NCI-H2081 (cell line): ENCODE measurements around the gene LDB1.

Source experiments
- DNase-seq, 2 experiments: peaks; one replicate each; lab custom pipeline; 2025; lab: John Stamatoyannopoulos, UW

The LDB1 gene, protein sequence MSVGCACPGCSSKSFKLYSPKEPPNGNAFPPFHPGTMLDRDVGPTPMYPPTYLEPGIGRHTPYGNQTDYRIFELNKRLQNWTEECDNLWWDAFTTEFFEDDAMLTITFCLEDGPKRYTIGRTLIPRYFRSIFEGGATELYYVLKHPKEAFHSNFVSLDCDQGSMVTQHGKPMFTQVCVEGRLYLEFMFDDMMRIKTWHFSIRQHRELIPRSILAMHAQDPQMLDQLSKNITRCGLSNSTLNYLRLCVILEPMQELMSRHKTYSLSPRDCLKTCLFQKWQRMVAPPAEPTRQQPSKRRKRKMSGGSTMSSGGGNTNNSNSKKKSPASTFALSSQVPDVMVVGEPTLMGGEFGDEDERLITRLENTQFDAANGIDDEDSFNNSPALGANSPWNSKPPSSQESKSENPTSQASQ

GRCh38 chr10:102120142-102120990 lies at the start of gene LDB1:
LDB1 (minus strand) TSS chr10:102120368; CDS start chr10:102120110, 258 bp downstream.
- DNase-seq: peak; percentile 73 to 78

DNA sequence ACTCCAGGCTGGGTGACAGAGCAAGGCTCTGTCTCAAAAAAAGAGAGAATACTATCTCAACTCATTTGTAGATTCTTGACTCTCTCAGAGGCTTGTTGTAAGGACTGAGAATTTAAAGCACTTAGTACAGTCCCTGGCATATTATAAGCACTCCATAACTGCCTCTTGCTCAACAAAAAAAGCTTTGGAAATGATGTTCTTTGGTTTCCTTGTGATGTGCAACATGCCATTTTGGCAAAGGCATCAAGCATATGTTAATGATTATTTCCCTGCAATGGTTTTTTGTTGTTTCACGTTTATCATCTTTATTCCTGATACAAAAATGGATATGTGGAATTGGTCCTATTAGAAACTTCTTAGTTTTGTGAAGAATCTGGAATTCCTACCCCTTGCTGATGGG lies 47.7 kb upstream of the LDB1 start:
- no peak for DNase-seq

GRCh38 chr10:102163342-102163989 lies 43.3 kb upstream of the LDB1 start:
- no peak for DNase-seq

DNA sequence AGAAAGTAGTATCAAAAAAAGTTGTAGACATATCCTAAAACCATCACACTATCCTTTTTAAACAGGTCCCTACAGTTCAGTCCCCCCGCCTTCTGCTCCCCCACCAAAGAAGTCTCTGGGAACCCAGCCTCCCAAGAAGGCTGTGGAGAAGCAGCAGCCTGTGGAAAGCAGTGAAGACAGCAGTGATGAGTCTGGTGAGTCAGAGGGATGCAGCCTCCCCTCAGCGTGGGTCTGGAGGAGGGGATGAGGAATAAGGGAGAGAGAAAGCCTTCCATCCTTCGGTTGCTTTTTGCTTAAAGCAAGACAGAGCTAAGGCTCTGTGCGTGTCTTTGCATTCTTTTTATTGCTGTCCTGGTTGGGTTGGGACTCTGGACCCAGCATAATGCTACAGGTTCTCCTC lies 39.7 kb upstream of the LDB1 start:
- no peak for DNase-seq

- DNase-seq: no peak
Observed at GRCh38 chr10:102159051-102159597, 39.0 kb upstream of the LDB1 start.

- peak in 1 of 2 experiments; percentile 35 for DNase-seq
Observed at GRCh38 chr10:102157224-102157623, 37.1 kb upstream of the LDB1 start.

DNA sequence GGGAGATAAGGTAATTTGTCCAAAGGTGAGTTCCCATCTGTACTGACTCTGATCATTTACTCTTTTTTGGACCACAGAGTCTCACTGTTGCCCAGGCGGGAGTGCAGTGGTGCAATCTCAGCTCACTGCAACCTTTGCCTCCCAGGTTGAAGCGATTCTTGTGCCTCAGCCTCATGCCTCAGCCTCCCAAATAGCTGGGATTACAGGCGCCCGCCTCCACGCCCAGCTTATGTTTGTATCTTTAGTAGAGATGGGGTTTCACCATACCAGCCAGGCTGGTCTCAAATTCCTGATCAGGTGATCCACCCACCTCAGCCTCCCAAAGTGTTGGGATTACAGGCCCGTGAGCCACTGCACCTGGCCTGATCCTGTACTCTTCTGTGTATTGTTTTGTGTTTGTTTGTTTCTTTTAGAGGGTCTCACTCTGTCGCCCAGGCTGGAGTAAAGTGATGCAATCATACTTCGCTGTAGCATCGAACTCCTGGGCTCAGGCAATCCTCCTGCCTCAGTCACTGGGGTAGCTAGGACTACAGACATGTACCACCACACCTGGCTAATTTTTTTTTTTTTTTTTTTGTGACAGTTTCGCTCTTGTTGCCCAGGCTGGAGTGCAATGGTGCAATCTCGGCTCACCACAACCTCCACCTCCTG lies 34.4 kb upstream of the LDB1 start:
- no peak for DNase-seq

GRCh38 chr10:102153093-102153620 lies 33.0 kb upstream of the LDB1 start:
- DNase-seq: no peak

GRCh38 chr10:102152545-102152890 lies 32.4 kb upstream of the LDB1 start:
- DNase-seq: peak in 1 of 2 experiments; percentile 32

DNA sequence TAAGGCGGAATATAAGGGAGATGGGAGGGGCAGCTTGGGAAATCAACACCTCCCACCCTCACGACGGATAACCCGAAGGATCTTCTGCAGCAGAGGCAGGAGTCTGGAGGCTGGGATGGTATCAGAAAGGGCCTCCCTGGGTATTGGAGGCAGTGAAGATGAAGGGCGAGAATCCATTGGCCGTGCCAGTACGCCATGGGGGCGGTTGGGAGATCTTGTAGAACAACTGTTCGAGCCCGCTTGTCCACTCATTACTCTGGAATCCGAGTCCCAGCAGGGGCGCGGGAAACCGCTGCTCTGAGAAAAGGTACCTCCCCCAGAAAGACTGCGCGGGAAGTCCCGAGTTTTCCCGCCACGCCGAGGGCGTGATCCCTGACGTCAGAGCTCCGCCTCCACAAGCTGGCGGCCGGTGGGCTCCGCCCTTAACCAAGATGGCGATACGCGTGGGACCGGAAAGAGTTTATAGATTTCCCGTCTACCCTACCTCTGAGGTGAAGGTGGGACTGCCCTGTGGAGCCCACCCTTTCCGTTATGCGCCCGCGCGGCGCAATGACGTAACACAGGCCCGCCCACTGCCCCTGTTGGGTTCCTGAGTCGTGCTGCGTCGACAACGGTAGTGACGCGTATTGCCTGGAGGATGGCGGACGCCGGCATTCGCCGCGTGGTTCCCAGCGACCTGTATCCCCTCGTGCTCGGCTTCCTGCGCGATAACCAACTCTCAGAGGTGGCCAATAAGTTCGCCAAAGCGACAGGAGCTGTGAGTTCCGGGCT lies 31.8 kb upstream of the LDB1 start, which contains the start of gene NOLC1:
Gene NOLC1, plus strand, starts transcription at position 616 of the 771 bp plus-strand sequence. Its CDS starts 22 bp downstream, at position 638.
- peak; percentile 95 to 97 for DNase-seq

GRCh38 chr10:102150970-102151773 lies 31.0 kb upstream of the LDB1 start:
- DNase-seq: no peak

DNA sequence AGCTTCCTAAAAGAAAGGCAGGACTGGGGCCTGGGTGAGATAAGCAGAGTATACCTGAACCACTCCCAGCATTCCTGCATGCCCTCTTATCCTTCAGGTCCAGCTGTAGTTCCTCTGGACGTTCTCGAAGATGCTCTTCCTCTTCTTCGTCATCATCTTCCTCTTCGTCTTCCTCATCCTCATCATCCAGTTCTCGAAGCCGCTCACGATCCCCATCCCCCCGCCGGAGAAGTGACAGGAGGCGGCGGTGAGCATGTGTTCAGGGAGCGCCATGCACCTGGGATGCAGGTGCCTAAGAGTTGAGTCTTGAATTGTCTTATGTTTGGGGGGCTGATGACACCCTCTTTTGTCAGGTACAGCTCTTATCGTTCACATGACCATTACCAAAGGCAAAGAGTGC lies 28.1 kb upstream of the LDB1 start:
- DNase-seq: no peak

- DNase-seq: no peak
Observed at GRCh38 chr10:102147561-102147960, 27.4 kb upstream of the LDB1 start.

- DNase-seq: no peak
Observed at GRCh38 chr10:102146971-102147428, 26.8 kb upstream of the LDB1 start.

GRCh38 chr10:102141583-102142107 lies 21.5 kb upstream of the LDB1 start:
- no peak for DNase-seq

DNA sequence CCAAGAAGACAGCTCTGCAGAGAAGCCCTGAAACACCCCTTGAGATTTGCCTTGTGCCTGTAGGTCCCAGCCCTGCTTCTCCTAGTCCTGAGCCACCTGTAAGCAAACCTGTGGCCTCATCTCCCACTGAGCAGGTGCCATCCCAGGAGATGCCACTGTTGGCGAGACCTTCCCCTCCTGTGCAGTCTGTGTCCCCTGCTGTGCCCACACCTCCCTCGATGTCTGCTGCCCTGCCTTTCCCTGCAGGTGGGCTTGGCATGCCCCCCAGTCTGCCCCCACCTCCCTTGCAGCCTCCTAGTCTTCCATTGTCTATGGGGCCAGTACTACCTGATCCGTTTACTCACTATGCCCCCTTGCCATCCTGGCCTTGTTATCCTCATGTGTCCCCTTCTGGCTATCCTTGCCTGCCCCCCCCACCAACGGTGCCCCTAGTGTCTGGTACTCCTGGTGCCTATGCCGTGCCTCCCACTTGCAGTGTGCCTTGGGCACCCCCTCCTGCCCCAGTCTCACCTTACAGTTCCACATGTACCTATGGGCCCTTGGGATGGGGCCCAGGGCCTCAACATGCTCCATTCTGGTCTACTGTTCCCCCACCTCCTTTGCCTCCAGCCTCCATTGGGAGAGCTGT lies 20.9 kb upstream of the LDB1 start:
- no peak for DNase-seq

DNA sequence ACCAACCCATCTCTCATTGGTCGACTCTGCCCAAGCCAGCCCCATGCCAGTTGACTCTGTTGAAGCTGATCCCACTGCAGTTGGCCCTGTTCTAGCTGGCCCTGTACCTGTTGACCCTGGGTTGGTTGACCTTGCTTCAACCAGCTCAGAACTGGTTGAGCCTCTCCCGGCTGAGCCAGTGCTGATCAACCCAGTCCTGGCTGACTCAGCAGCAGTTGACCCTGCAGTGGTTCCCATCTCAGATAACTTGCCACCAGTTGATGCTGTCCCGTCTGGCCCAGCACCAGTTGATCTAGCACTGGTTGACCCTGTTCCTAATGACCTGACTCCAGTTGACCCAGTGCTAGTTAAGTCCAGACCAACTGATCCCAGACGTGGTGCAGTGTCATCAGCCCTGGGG lies 20.1 kb upstream of the LDB1 start:
- DNase-seq: no peak

- no peak for DNase-seq
Observed at GRCh38 chr10:102139281-102140110, 19.3 kb upstream of the LDB1 start.
